ENCODE data around the gene CHCHD6.

Gene CHCHD6

DNA sequence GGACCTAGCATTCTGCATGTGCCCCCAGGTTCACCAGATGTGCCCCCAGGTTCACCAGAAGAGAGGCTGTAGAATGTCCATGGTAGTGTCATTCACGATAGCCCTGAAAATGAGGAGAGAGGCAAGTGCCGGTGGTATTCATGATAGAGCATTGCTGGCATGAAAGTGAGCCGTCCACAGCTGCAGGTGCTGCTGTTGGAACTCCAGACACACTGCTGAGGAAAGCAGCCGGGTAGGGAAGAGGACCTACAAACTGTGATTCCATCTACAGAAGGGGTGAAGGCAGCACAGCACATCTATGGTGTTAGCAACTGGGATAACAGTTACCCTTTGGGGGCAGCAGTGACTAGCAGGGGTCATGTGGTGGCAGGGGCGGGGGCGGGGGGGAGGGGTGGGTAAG, 153.9 kb downstream of the CHCHD6 start:
- no peak for DNase-seq (ENCODE audit: low read depth in 1 of 2, low spot score in 1 of 2)

DNA sequence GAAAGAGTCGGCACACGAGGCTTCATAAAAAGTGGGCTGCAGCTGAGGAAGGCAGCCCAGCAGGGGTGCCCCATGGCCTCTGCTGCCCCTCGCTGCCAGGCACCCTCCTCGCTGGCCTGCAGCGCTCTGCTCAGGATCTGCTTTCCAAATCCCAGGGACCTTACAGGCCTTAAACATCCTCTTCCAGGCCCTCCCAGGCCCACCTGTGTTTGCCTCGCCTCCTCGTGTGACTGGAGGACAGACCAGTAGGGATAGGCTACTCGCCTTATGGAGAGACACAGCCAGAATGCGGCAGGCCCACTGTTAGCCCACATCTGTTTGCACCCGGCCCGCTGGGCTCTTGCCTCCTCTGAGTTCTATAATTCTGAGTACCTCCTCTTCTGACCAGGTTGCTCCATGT, 154.4 kb downstream of the CHCHD6 start:
- no peak for DNase-seq (ENCODE audit: low read depth in 1 of 2, low spot score in 1 of 2)

GRCh38 chr3:126858887-126859286, 154.8 kb downstream of the CHCHD6 start:
- no peak for DNase-seq (ENCODE audit: low read depth in 1 of 2, low spot score in 1 of 2)

DNA sequence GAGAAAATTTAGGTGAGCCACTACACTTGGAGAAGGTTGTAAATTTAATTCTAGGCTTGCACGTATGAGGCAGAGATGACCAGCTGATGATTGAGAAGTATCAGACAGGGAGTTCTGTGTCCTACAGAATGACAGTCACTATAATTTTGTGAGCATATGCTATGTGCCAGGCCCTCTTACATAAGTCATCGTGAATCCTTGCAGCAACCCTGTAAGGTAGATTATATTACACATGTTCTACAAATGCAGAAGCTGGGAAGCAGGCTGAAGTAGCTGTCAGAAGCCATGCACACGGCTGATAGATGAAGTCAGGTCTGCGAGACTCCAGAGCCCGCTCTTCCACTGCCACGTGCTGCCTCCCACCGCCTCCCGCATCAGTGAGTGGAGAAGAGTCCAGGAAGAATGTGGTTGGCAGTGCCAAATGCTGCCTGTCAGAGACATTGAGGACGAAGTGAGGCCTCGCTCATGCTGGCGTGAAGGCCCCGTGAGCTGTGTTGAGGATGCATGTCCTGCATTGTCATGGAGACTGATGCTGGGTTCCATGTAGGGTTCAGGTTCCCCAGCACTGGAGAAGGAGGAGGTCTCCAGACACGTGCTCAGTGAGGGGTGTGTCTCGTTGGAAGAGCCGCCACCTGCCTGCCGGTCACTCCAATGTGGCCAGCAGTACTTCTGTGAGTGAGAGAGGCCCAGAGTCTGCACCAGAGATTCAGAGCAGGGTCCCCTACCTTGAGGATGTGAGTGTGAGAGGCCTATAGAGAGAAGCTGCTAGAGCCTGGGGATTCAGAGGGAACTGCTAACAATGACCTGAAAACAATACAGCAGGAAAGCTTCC, 155.6 kb downstream of the CHCHD6 start:
- DNase-seq (ENCODE audit: low read depth in 1 of 2, low spot score in 1 of 2) = no peak

- no peak for DNase-seq (ENCODE audit: low read depth in 1 of 2, low spot score in 1 of 2)
Measured at GRCh38 chr3:126865736-126866135, 161.7 kb downstream of the CHCHD6 start.

DNA sequence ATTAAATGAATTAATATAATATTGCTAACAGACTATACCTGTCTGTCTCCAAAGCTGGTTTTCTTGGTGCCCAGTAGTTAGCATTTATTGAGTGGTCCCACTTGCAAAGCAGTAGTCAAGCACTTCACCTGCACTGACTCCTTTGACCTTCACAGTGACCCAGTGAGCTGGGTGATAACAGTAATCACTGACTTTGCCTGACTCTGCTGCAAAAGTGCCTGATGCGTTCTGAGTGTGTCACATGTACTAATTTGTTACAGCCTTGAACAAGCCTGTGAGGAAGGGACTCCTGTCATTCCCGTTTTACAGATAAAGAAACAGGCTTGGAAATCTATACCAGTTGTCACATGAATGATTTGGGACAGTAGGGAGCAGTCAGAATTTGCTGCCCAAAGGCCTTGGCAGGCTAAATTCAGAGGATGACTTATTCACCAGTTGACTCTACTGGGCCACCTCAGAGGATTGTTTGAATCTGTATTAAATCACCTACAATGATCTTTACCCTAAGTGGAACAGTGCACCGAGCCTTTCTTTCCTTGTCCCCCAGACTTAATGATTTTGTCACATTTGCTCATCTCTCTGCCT, 162.2 kb downstream of the CHCHD6 start:
- DNase-seq (ENCODE audit: low read depth in 1 of 2, low spot score in 1 of 2) = no peak

DNA sequence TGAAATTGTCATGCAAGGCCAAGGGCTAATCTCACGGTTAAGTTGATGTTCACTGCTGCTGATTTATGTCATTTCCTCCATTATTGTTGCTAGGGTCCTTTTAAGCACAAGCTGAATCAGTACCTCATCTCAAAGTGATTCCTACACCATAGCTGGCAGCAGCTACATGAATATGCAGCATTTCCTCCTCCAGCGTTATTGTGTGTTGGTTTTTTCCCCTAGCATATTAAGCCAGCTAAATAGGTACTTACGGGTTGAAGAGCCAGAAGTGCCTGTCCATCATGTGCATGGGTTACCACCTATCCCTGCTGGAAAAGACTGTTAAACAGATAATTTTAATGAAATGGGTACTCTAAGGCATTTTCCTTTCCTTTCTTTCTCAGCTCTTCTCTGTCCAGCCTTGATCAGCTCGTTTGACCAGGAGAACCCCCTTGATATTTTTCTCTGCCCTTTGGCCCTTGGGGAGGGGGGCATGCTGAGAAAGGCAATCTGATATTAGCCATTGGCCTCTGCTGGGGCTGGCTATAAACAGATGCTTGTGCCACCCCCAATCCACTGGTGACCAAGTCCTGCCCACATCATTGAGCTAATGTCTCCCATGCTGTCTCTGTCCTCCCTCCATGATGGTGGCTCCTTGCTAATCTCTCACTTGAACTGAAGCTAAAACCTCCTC, 163.3 kb downstream of the CHCHD6 start:
- DNase-seq (ENCODE audit: low read depth in 1 of 2, low spot score in 1 of 2) = no peak

GRCh38 chr3:126867863-126868200, 163.8 kb downstream of the CHCHD6 start:
- DNase-seq (ENCODE audit: low read depth in 1 of 2, low spot score in 1 of 2) = no peak

DNA sequence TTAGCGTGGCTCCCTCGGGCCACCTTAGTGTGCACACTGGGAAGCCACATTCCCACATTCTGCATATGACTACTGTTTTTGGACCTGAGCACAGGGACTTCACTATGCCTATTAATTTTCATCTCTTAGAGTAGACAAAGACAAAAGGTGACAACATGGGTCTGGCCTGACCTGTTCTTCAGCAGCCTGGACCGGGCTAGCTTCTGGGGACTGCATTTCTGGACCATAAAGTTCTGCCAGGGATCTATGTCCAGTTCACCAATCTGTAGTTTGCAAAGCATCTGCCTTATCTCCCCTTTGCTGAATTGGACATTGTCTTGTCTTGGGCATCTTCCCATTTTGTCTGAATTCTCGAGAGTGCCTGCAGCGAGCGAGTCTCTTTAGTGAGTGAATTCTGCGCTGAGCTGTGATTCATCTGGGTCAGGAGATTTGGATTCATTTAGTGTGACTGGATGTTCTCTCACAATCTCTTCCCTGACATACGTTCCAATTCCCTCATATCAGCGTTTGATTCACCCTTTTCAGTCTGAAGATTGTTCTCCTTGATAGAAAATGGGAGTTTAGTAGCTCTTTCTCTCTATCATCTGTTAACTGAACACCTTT, 166.7 kb downstream of the CHCHD6 start:
- no peak for DNase-seq (ENCODE audit: low read depth in 1 of 2, low spot score in 1 of 2)

GRCh38 chr3:126872701-126873342, 168.8 kb downstream of the CHCHD6 start:
- no peak for DNase-seq (ENCODE audit: low read depth in 1 of 2, low spot score in 1 of 2)

DNA sequence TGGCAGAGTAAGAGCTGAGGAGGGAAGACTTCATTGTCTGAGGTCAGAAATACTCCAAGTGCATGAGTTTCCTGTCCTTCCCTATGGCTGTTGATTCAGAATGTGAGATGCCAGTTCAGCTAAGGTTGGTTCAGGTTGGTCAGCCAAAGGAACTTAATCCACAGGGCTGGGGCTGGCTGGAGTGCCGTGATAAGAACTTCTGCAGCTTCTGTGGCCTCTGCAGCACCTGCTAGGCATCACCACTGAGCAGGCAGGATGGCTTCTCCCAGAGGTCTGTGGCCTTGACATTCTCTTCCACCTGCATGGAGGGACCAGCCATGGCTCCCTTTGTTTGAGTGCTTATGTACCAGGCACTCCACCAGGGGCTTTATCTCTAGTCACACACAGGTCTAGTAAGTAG, 169.4 kb downstream of the CHCHD6 start:
- no peak for DNase-seq (ENCODE audit: low read depth in 1 of 2, low spot score in 1 of 2)

DNA sequence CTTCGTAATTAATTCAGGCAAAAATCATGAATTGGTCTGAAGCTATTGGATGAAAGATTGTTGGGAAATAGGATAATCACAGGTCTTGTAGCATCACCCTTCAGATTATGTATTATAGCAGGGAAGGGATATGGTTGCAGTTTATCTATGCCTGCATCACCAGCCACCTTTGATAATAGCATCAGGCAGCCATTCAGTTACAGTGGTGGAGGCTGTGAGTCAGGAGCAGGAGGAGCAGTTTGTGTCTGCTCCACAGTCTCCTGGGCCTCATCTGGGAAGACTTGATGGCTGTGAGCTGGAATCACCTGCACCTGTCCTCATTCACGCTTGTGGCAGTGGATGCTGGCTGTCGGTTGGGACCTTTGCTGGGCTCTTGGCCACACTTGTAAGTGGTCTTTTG, 174.6 kb downstream of the CHCHD6 start:
- no peak for DNase-seq (ENCODE audit: low read depth in 1 of 2, low spot score in 1 of 2)

- DNase-seq (ENCODE audit: low read depth in 1 of 2, low spot score in 1 of 2) = no peak
Measured at GRCh38 chr3:126880901-126881300, 176.9 kb downstream of the CHCHD6 start.

GRCh38 chr3:126881861-126882260, 177.8 kb downstream of the CHCHD6 start:
- no peak for DNase-seq (ENCODE audit: low read depth in 1 of 2, low spot score in 1 of 2)

GRCh38 chr3:126883241-126883640, 179.2 kb downstream of the CHCHD6 start:
- no peak for DNase-seq (ENCODE audit: low read depth in 1 of 2, low spot score in 1 of 2)

- DNase-seq (ENCODE audit: low read depth in 1 of 2, low spot score in 1 of 2) = no peak
Measured at GRCh38 chr3:126885425-126885824, 181.4 kb downstream of the CHCHD6 start.

DNA sequence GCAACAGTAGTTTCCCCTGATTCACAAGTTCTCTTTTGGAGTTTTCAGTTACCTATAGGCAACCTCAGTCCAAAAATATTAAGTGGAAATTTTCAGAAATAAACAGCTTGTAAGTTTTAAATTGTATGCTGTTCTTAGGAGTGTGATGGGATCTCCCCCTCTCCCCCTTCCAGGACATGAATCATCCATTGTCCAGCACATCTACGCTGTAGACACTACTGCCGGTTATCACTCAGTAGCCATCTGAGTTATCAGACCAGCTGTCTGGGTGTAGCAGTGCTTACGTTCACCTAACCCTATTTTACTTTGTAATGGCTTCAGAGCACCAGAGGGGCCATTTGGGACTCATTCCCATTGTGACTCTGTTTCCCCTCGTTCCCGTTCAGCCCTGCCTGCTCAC, 182.2 kb downstream of the CHCHD6 start:
- no peak for DNase-seq (ENCODE audit: low read depth in 1 of 2, low spot score in 1 of 2)

DNA sequence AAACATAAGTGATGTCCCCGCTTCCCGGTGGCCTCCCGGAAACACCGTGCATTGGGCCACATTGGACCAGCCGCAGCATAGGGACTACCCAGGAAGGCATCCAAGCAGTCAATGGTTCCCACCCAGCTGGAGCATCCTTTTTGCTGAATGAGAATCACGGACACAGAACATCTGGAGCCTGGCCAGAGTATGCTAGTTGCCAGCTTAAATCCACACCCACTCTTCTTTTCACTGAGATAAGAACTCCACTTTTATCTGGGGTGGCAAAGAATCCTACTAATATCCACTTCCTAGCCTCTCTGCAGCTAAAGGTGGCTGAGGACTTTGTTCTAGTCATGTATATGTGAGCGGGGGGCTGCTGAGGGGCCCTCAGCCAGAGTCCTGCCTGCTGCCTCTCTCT, 183.6 kb downstream of the CHCHD6 start:
- DNase-seq (ENCODE audit: low read depth in 1 of 2, low spot score in 1 of 2) = no peak

- DNase-seq (ENCODE audit: low read depth in 1 of 2, low spot score in 1 of 2) = no peak
Measured at GRCh38 chr3:126888186-126888760, 184.2 kb downstream of the CHCHD6 start.

- no peak for DNase-seq (ENCODE audit: low read depth in 1 of 2, low spot score in 1 of 2)
Measured at GRCh38 chr3:126889276-126890201, 185.5 kb downstream of the CHCHD6 start.
